Thoracic aorta (tissue), 2 donors: Measurements from ENCODE around the gene GALNT9. TPM values are rescaled to one million over a fixed set of nuclear protein-coding genes. Genes with fewer than 3 reads are reported as not detected.

Experiments used
- ATAC-seq: fragments of 150-250 bp; one replicate; pipeline ENCODE4 v1.8.0; 2017; ENCODE audit warnings: low read depth; ENCODE audit not compliant: insufficient number of reproducible peaks, low FRiP score
- DNase-seq: peaks from one replicate; pipeline ENCODE4 v3.0.0-alpha.2; 2020; ENCODE audit warnings: low spot score
- H3K27ac ChIP-seq, 2 donors: fragments of 200-600 bp; sonication (generic); 1 replicate in 1 of 2; 2 replicates in 1 of 2; pipeline ENCODE4 v1.5.1; 2016; ENCODE audit warnings: mild to moderate bottlenecking in 2 of 2, moderate library complexity in 2 of 2
- H3K27me3 ChIP-seq: fragments of 200-600 bp; sonication (generic); replicated peaks from 2 replicates; pipeline ENCODE4 v1.6.0; 2016; ENCODE audit warnings: mild to moderate bottlenecking; ENCODE audit not compliant: insufficient read depth
- H3K36me3 ChIP-seq: fragments of 200-600 bp; sonication (generic); one replicate; pipeline ENCODE4 v1.5.1; 2016
- H3K4me1 ChIP-seq, 2 donors: fragments of 200-600 bp; sonication (generic); 1 replicate in 1 of 2; 2 replicates in 1 of 2; pipeline versions ENCODE4 v1.5.1 to v1.6.0; 2016; ENCODE audit warnings: low read depth in 2 of 2, mild to moderate bottlenecking in 1 of 2; ENCODE audit not compliant: control insufficient read depth in 1 of 2
- H3K4me3 ChIP-seq: fragments of 200-600 bp; sonication (generic); 2 replicates; pipeline ENCODE4 v1.5.1; 2016; ENCODE audit warnings: mild to moderate bottlenecking
- H3K9me3 ChIP-seq: fragments of 200-600 bp; sonication (generic); 2 replicates; pipeline ENCODE4 v1.5.1; 2016
- total RNA-seq, 2 donors: library from RNA; depleted of rRNA; stranded (reverse); fragments of >200 nt; gene quantifications; one replicate each; pipeline versions ENCODE4 v1.1.0 to v1.2.3, GENCODE V29; 2016
- TF ChIP-seq, protein P1 (sequence below): fragments of 200-600 bp; sonication (generic); IDR thresholded peaks from one replicate; pipeline ENCODE4 v1.5.1; 2019; ENCODE audit warnings: antibody characterized with exemption

GALNT9 gene
- total RNA-seq, 2 donors from 2014 or later, result 1.7 TPM; not detected in 1

DNA sequence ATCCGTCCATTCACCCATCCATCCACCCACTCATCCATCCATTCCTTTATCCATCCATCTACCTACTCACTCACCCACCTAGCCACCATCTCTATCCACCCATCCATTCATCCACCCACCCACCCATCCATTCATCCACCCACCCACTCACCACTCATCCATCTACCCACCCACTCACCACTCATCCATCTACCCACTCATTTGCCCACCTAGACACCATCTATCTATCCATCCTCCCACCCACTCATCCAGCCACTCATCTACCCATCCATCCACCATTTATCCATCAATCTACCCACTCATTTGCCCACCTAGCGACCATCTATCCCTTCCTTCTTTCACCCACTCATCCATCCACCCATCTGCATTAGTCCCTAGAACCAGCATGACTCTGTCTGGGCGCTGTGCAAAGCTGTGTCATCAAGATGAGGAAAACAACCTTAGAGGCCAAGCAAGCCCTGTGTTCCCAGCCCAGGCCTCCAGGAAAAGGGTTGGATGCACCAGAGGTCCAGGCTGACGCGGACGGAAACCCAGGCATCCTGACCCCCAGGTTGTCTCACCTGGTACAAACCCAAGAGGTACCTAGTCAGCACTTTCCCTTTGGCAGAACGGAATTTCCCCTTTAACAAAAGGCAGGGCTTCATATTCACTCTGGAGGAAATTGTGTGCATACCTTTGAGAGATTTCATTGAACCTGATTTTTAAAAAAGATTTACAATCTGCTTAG lies 111.4 kb downstream of the GALNT9 start:
- Histone ChIP-seq H3K27ac (no peak overlapping the region), H3K36me3 (no peaks in the 10 kb centered on the region), H3K4me1 (no peaks in the 10 kb centered on the region), H3K27me3 (no peaks in the 10 kb centered on the region), H3K4me3 (no peak overlapping the region), H3K9me3 (peaks cover 3% of the 10 kb centered on the region)
- TF ChIP-seq, protein P1, sequence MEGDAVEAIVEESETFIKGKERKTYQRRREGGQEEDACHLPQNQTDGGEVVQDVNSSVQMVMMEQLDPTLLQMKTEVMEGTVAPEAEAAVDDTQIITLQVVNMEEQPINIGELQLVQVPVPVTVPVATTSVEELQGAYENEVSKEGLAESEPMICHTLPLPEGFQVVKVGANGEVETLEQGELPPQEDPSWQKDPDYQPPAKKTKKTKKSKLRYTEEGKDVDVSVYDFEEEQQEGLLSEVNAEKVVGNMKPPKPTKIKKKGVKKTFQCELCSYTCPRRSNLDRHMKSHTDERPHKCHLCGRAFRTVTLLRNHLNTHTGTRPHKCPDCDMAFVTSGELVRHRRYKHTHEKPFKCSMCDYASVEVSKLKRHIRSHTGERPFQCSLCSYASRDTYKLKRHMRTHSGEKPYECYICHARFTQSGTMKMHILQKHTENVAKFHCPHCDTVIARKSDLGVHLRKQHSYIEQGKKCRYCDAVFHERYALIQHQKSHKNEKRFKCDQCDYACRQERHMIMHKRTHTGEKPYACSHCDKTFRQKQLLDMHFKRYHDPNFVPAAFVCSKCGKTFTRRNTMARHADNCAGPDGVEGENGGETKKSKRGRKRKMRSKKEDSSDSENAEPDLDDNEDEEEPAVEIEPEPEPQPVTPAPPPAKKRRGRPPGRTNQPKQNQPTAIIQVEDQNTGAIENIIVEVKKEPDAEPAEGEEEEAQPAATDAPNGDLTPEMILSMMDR, result no peak
- ATAC-seq, result no peak
- no peak for DNase-seq

DNA sequence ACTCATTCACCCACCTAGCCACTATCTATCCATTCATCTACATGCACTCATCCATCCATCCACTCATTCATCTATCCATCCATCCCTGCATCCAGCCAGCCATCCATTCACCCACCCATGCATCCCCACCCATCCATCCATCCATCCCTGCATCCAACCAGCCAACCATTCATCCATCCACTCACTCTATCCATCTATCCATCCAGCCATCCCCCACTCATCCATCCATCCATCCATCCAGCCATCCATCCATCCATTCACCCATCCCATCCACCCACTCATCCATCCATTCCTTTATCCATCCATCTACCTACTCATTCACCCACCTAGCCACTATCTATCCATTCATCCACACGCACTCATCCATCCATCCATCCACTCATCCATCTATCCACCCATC lies 112.0 kb downstream of the GALNT9 start:
- Histone ChIP-seq H3K4me1 (no peaks in the 10 kb centered on the region), H3K36me3 (no peaks in the 10 kb centered on the region), H3K27ac (no peak overlapping the region), H3K27me3 (no peaks in the 10 kb centered on the region), H3K4me3 (no peak overlapping the region), H3K9me3 (peaks cover 3% of the 10 kb centered on the region)
- TF ChIP-seq, protein P1, result no peak
- DNase-seq (no peak), ATAC-seq (no peak)

DNA sequence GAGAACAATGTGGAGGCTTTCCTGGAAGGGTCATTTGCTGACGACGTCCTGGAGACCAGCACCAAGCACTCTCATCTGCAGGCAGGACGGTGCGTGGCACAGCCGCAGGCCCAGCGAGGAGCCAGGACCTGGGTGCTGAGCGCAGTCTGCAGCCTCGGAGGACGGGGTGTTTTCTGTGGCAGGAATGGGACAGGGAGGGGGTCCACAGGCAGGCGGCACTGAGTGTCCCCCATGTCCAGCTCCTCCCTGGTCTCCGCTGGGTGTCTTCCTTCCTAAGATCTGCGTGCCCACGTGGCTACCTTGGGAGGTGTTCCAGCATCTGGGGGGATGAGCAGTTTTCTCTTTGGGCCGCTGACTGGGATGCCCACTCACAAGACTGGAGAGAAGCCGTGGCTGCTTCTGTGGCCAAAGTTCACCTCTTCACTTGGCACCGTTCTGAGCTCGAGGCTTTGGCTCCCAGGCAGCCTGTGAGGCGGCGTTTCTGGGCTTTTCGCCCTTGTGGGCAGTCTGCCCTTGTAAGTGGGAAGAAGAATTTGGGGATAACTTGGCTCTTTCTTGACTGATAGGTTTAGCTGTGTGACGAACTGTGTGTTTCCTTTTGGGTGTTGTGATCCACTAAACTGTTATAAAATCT lies 112.9 kb downstream of the GALNT9 start:
- ATAC-seq (no peak), DNase-seq (no peak)
- TF ChIP-seq, protein P1, result no peak
- Histone ChIP-seq H3K36me3 (no peaks in the 10 kb centered on the region), H3K4me3 (no peak overlapping the region), H3K9me3 (peaks cover 3% of the 10 kb centered on the region), H3K4me1 (no peaks in the 10 kb centered on the region), H3K27me3 (no peaks in the 10 kb centered on the region), H3K27ac (no peak overlapping the region)

DNA sequence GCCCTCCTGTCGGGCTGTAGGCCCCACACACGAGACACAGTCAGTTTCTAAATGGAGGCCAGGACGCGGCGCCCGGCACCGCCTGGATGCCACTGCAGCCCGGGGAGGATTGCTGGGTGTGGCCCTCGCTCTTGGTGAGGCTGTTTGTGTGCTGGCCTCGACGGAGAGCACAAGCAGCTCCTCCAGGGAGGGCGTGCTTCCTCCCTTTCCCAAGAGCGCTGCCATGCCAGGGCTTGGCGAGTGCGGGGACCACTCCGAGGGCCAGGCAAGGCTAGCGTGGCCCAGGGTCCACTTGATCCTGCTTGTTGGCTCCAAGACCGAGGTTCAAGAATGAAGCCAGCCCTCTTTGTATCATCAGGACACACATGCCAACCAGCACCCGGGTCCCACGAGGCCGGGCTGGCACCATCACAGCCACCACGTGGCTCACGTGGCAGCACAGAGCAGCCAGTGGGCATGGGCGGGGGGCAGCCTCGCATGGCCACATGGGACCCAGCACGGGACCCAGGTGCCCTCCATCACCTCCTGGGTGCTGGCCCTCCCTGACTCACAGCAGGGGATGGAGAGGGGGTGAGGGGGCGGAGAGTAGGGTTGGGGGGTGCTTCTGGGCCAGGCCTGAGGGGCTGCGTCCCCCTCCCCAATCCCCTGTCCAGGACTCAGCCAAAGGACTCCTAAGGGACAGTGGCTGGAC lies 113.9 kb downstream of the GALNT9 start:
- no peak overlapping the region for H3K4me3 ChIP-seq
- TF ChIP-seq, protein P1, result no peak
- H3K9me3 ChIP-seq, result peaks cover 2% of the 10 kb centered on the region
- H3K4me1 ChIP-seq, result no peaks in the 10 kb centered on the region
- H3K27me3 ChIP-seq, result no peaks in the 10 kb centered on the region
- no peaks in the 10 kb centered on the region for H3K36me3 ChIP-seq
- ATAC-seq, result no peak
- DNase-seq, result no peak
- no peak overlapping the region for H3K27ac ChIP-seq

DNA sequence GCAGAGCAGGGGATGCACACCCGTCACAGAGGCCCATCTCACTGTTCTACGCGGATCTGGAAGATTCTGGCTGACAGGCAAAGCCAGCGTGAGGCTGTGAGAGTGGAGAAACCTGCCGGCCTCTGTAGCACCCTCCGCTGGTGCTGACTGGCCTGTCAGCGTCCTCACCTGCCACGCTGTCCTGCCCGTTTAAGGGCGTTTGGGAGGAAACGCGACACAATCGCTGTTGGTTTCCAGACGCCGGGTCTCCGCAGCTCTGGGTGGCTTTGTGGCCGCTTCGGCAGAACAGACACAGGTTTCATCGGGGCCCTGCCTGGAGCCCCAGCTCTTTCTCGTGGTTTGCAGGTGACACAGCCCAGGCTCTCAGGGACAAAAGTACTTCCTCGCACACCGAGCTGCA lies 114.5 kb downstream of the GALNT9 start:
- H3K27me3 ChIP-seq, result no peaks in the 10 kb centered on the region
- H3K9me3 ChIP-seq, result no peaks in the 10 kb centered on the region
- DNase-seq (no peak), ATAC-seq (no peak)
- TF ChIP-seq, protein P1, result no peak
- no peak overlapping the region for H3K4me3 ChIP-seq
- H3K4me1 ChIP-seq, result no peaks in the 10 kb centered on the region
- H3K27ac ChIP-seq, result no peak overlapping the region
- no peaks in the 10 kb centered on the region for H3K36me3 ChIP-seq
